BLaER1 treated with 17β-estradiol and CSF1 and Interleukin-3, amounts not matched to agents 10 nM and 100 nM (cell line): ENCODE data around the gene EEF1AKMT2.

Experiments used
- H3K27ac ChIP-seq, 11 experiments: shearing (Covaris generic); formaldehyde crosslinking; 2 replicates each; pipeline ENCODE4 v1.8.1; 2022
- H3K27me3 ChIP-seq, 11 experiments: shearing (Covaris generic); formaldehyde crosslinking; 2 replicates each; pipeline ENCODE4 v1.8.1; 2022
- H3K36me3 ChIP-seq, 11 experiments: shearing (Covaris generic); formaldehyde crosslinking; 2 replicates each; pipeline ENCODE4 v1.8.1; 2022
- H3K4me1 ChIP-seq, 10 experiments: shearing (Covaris generic); formaldehyde crosslinking; 2 replicates each; pipeline ENCODE4 v1.8.1; 2022
- H3K4me2 ChIP-seq, 11 experiments: shearing (Covaris generic); formaldehyde crosslinking; 2 replicates each; pipeline ENCODE4 v1.8.1; 2022
- H3K4me3 ChIP-seq, 10 experiments: shearing (Covaris generic); formaldehyde crosslinking; 2 replicates each; pipeline ENCODE4 v1.8.1; 2022
- H3K9ac ChIP-seq, 11 experiments: shearing (Covaris generic); formaldehyde crosslinking; 2 replicates each; pipeline ENCODE4 v1.8.1; 2022
- H3K9me3 ChIP-seq, 11 experiments: shearing (Covaris generic); formaldehyde crosslinking; replicated peaks in 1 of 11; 2 replicates each; pipeline ENCODE4 v1.8.1; 2022
- H4K20me1 ChIP-seq, 11 experiments: shearing (Covaris generic); formaldehyde crosslinking; 2 replicates each; pipeline ENCODE4 v1.8.1; 2022
- Cebpa-rat ChIP-seq, 11 experiments: shearing (Covaris generic); IDR thresholded peaks; 2 replicates each; pipeline ENCODE4 v1.8.1; 2022

EEF1AKMT2 gene

DNA sequence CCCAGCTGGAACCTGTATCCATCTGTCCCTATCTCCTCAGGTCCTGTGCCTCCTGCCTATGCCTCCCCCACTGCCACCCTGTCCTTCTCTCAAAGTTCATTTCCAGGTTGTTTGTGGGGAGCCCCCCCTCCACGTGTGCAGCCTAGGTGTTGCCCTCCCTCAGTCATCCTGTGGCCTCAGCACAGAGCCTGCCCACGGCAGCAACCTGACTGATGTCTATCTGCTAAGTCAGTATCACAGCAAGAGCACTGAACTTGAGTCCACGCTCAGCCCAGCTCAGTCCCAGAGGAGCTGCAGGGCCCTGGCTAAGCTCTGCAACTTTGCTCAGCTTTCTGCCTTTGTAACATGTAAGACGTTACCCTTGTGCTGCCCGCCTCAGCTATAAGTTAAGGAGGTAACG, 76.2 kb downstream of the EEF1AKMT2 start:
- H3K27me3 ChIP-seq, result no peaks in the 10 kb centered on the region
- peak overlapping the region in 1 of 11 experiments; percentile 29; a peak in 1 of 22 replicates for H3K27ac ChIP-seq
- no peak overlapping the region for H3K4me3 ChIP-seq
- peaks cover 68 to 97% (median 93%) of the 10 kb centered on the region in 10 experiments for H3K4me1 ChIP-seq
- peak overlapping the region in 8 of 11 experiments; percentile 1 to 83 (median 29); a peak in 13 of 22 replicates for H3K4me2 ChIP-seq
- peaks cover 0 to 19% (median 4%) of the 10 kb centered on the region in 11 experiments; a peak in 8 of 22 replicates for H3K36me3 ChIP-seq
- peaks cover 3 to 94% (median 73%) of the 10 kb centered on the region in 11 experiments; a peak in 20 of 22 replicates for H4K20me1 ChIP-seq
- H3K9ac ChIP-seq, result 0 out of 22 replicates have a peak overlapping the region, but pooled peaks of 1 of the 11 experiments have one; percentile 17
- TF ChIP-seq Cebpa-rat (IDR thresholded peaks at IDR 0.05), result no peak
- H3K9me3 ChIP-seq, result no peaks in the 10 kb centered on the region

DNA sequence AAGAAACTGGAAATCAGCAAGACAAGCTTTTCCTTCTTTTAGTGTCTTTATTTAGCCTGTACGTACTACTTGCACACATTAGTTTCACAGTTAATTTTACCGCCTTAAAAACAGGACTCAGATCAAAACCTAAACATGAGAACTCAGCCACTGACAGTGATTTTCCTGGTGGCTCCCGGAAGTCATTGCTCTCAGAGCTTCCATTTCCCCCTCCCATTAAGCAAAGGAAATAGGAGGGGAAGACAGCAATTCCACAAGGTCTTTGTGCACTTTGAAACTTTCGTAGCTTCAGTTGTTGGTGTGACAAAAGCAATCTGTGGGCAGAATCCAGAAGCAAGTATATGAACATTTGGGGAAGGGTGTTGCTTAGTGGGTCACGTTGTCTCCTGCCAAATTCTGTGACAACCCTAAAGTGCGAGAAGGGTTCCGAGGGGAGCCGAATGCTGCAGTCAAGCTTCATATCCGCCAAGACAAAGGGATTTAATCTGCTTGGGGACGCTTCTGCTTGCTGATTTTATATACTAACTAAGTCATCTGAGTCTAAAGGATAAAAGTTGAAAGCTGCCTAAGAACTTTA, 77.9 kb downstream of the EEF1AKMT2 start:
- peak overlapping the region in 5 of 11 experiments; percentile 1 to 34 (median 25); a peak in 6 of 22 replicates for H3K27ac ChIP-seq
- H3K4me1 ChIP-seq, result peaks cover 68 to 97% (median 94%) of the 10 kb centered on the region in 10 experiments
- TF ChIP-seq Cebpa-rat (IDR thresholded peaks at IDR 0.05), result no peak
- no peaks in the 10 kb centered on the region for H3K27me3 ChIP-seq
- H3K4me3 ChIP-seq, result no peak overlapping the region
- H3K9me3 ChIP-seq, result no peaks in the 10 kb centered on the region
- peak overlapping the region in 4 of 11 experiments; percentile 2 to 40 (median 18); a peak in 2 of 22 replicates for H3K9ac ChIP-seq
- H4K20me1 ChIP-seq, result peaks cover 3 to 100% (median 87%) of the 10 kb centered on the region in 11 experiments; a peak in 20 of 22 replicates
- peaks cover 0 to 19% (median 4%) of the 10 kb centered on the region in 11 experiments; a peak in 8 of 22 replicates for H3K36me3 ChIP-seq
- H3K4me2 ChIP-seq, result peak overlapping the region; percentile 25 to 65 (median 56)

DNA sequence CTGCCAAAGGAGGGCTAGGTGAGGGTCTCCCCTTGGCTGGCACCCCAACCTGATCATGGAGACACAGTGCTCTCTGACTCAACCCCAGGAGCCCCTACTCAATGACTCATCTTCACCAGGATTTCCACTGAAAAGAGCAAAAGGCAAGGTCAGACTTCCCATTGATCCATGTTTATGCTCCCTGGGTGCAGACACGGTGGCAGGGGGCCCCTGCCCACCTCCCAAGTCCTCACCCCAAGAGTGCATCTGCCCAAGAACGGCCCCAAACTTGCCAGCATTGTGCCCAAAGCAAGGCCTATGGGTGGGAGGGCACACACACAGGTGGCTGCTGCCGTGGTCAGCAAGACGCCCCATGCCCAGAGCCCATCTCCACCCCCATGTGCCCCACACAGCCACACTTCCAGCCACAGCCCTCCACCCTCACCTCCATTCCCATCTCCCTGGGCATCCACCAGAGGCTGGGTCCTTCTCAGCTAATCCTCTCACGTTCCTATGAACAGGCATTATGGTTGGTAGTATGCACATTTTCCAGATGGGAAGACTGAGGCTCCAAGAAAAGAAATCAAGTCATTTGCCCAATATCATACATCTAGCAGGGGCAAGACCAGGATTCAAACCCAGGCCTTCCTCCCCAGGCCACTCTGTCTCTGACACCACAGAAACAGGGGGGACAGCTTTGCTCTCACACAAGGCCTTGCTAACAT, 78.8 kb downstream of the EEF1AKMT2 start:
- H3K27ac ChIP-seq, result no peak overlapping the region; a peak in 1 of 22 replicates
- H3K4me2 ChIP-seq, result peak overlapping the region; percentile 25 to 65 (median 56); a peak in 21 of 22 replicates
- H3K9me3 ChIP-seq, result no peaks in the 10 kb centered on the region
- H4K20me1 ChIP-seq, result peaks cover 3 to 100% (median 85%) of the 10 kb centered on the region in 11 experiments; a peak in 20 of 22 replicates
- no peaks in the 10 kb centered on the region for H3K27me3 ChIP-seq
- H3K4me3 ChIP-seq, result no peak overlapping the region
- peaks cover 68 to 97% (median 94%) of the 10 kb centered on the region in 10 experiments for H3K4me1 ChIP-seq
- H3K36me3 ChIP-seq, result peaks cover 0 to 19% (median 4%) of the 10 kb centered on the region in 11 experiments; a peak in 8 of 22 replicates
- no peak for TF ChIP-seq Cebpa-rat (IDR thresholded peaks at IDR 0.05)
- no peak overlapping the region for H3K9ac ChIP-seq

DNA sequence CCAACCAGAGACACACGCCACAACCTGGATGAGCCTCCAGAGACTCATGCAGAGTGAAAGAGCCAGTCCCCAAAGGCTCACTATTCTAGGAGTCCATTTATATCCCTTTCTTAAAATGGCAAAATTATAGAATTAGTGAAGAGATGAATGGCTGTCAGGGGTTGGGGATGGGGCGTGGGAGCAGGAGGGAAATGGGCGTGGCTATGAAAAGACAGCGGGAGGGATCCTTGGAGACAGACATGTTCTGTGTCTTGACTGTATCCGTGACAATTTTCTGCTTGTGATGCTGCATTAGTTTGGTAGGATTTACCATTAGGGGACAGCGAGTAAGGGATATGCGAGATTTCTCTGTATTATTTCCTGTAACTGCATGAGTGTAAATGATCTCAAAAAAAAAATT, 80.5 kb downstream of the EEF1AKMT2 start:
- Histone ChIP-seq H4K20me1 (peaks cover 3 to 100% (median 82%) of the 10 kb centered on the region in 11 experiments; a peak in 19 of 22 replicates), H3K4me2 (peak overlapping the region; percentile 84 to 97 (median 91); a peak in 18 of 22 replicates), H3K27me3 (no peaks in the 10 kb centered on the region), H3K4me3 (no peak overlapping the region), H3K36me3 (peaks cover 0 to 27% (median 11%) of the 10 kb centered on the region in 11 experiments; a peak in 16 of 22 replicates), H3K9me3 (no peaks in the 10 kb centered on the region), H3K9ac (no peak overlapping the region), H3K27ac (peak overlapping the region in 3 of 11 experiments; percentile 0 to 88 (median 37); a peak in 2 of 22 replicates), H3K4me1 (peaks cover 71 to 99% (median 95%) of the 10 kb centered on the region in 10 experiments)
- TF ChIP-seq Cebpa-rat (IDR thresholded peaks at IDR 0.05), result no peak

DNA sequence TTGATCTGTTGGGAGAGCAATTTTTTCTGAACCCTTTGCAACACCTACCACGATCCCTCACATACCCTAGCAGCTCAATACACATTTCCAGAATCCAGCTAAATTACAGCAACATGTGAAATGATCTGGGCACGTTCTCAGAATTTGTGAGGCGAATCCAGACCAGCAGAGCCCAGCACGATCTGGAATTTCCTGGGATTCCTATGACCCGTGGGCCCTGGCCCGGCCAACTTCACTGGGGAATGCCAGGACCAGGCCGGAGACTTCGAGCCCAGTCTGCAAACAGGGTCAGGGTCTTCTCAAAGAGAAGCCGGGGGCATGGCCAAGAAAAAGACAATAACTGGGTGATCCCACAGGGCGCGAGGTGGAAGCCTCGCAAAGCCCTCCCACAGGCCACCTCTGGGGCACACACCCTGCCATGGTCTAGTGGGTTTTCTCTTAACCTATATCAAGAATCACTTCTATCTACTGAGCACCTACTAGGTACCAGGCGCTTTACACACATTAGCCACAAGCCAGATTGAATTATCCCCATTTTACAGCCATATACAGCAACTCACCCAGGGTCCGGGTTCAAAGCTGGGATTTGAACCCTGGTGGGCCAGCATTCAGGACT, 81.3 kb downstream of the EEF1AKMT2 start:
- Histone ChIP-seq H3K9me3 (no peaks in the 10 kb centered on the region), H3K4me2 (peak overlapping the region; percentile 84 to 97 (median 91)), H3K4me3 (no peak overlapping the region), H3K27ac (peak overlapping the region in 7 of 11 experiments; percentile 0 to 88 (median 55); a peak in 10 of 22 replicates), H3K36me3 (peaks cover 7 to 32% (median 18%) of the 10 kb centered on the region in 11 experiments; a peak in 16 of 22 replicates), H4K20me1 (peaks cover 0 to 100% (median 80%) of the 10 kb centered on the region in 11 experiments; a peak in 18 of 22 replicates), H3K4me1 (peaks cover 78 to 99% (median 95%) of the 10 kb centered on the region in 10 experiments), H3K27me3 (no peaks in the 10 kb centered on the region), H3K9ac (no peak overlapping the region; a peak in 1 of 22 replicates)
- TF ChIP-seq Cebpa-rat (IDR thresholded peaks at IDR 0.05), result no peak

DNA sequence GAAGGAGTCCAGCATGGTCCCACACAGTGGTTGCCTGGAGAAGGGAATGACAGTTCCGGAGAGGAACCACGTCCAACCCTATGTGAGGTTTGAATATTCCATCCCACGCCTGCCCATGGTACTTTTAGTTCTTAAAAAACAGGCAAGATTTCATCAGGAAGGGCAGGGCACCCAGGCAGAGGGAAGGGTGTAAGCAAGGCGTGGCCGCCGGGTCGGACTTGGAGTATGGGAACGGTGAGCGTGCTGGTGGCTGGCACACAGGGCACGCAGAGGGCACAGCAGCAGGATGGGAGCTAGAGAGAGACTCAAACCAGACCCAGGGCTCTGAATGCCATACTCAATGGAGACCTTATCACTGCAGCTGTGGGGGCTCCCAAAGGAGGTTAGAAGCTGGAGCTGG, 81.8 kb downstream of the EEF1AKMT2 start:
- TF ChIP-seq Cebpa-rat (IDR thresholded peaks at IDR 0.05), result no peak

DNA sequence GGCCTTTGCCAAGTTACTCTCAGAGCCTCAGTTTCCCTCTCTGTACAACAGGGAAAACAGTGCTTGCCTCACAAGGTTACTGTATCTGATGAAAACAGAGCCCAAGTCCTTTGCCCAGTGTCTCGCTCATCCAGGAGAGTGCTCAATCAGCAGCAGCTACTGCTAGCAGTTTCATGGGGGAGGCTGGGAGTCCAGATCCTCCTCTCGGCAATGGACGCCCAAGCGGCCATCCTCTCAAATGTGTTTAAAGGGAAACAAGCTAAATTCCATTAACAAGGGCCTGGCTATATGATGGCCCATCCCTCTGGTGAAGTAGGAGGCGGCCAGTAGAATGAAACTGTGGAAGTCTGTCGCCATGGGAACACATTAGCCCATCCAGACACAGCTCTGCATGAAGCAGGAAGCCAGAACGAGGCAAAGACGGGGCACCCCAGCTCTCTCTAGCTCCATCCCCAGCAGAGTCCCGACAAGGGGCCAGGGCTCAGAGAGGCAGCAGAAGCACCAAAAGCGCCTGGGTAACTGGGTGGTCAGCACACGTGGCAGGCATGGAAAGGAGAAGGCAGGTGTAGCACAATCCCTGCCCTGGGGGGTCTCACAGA, 82.7 kb downstream of the EEF1AKMT2 start:
- Histone ChIP-seq H4K20me1 (peaks cover 0 to 100% (median 77%) of the 10 kb centered on the region in 11 experiments; a peak in 17 of 22 replicates), H3K4me1 (peaks cover 91 to 100% (median 97%) of the 10 kb centered on the region in 10 experiments), H3K4me3 (no peak overlapping the region; a peak in 1 of 20 replicates), H3K36me3 (peaks cover 8 to 37% (median 24%) of the 10 kb centered on the region in 11 experiments; a peak in 17 of 22 replicates), H3K9me3 (no peaks in the 10 kb centered on the region), H3K27me3 (no peaks in the 10 kb centered on the region), H3K4me2 (peak overlapping the region; percentile 84 to 97 (median 91)), H3K27ac (peak overlapping the region in 10 of 11 experiments; percentile 10 to 88 (median 66); a peak in 19 of 22 replicates), H3K9ac (peak overlapping the region in 10 of 11 experiments; percentile 17 to 62 (median 44); a peak in 13 of 22 replicates)
- TF ChIP-seq Cebpa-rat (IDR thresholded peaks at IDR 0.05), result no peak

More for the DNA sequence above, 81.8 kb downstream of the EEF1AKMT2 start:
- H4K20me1 ChIP-seq, result peaks cover 0 to 100% (median 80%) of the 10 kb centered on the region in 11 experiments; a peak in 17 of 22 replicates
- H3K36me3 ChIP-seq, result peaks cover 8 to 32% (median 20%) of the 10 kb centered on the region in 11 experiments; a peak in 16 of 22 replicates
- no peak overlapping the region for H3K4me3 ChIP-seq
- H3K27ac ChIP-seq, result peak overlapping the region in 7 of 11 experiments; percentile 0 to 88 (median 55); a peak in 10 of 22 replicates
- H3K4me2 ChIP-seq, result peak overlapping the region; percentile 84 to 97 (median 91); a peak in 21 of 22 replicates
- H3K9ac ChIP-seq, result peak overlapping the region in 1 of 11 experiments; percentile 21; a peak in 1 of 22 replicates
- no peaks in the 10 kb centered on the region for H3K9me3 ChIP-seq
- no peaks in the 10 kb centered on the region for H3K27me3 ChIP-seq
- peaks cover 84 to 100% (median 96%) of the 10 kb centered on the region in 10 experiments for H3K4me1 ChIP-seq
